Urothelium cell line (cell line): ENCODE data around the gene EEF1G.
A peak's percentile ranks its signal among the peaks of the same experiment; 100 is the strongest.
"Not testable (repeated sequence)": the region's sequence is repeated elsewhere in the genome, so short reads cannot be mapped to it uniquely, and the experiment has no call there.

Experiments used
- DNase-seq: peaks from one replicate; pipeline ENCODE4 v3.0.0; 2011; ENCODE audit warnings: low spot score, mixed read lengths
- FAIRE-seq: peaks from 2 replicates; lab custom pipeline; 2011; peaks lifted over from hg19 to GRCh38; lab: Jason Lieb, UNC

Gene EEF1G

DNA sequence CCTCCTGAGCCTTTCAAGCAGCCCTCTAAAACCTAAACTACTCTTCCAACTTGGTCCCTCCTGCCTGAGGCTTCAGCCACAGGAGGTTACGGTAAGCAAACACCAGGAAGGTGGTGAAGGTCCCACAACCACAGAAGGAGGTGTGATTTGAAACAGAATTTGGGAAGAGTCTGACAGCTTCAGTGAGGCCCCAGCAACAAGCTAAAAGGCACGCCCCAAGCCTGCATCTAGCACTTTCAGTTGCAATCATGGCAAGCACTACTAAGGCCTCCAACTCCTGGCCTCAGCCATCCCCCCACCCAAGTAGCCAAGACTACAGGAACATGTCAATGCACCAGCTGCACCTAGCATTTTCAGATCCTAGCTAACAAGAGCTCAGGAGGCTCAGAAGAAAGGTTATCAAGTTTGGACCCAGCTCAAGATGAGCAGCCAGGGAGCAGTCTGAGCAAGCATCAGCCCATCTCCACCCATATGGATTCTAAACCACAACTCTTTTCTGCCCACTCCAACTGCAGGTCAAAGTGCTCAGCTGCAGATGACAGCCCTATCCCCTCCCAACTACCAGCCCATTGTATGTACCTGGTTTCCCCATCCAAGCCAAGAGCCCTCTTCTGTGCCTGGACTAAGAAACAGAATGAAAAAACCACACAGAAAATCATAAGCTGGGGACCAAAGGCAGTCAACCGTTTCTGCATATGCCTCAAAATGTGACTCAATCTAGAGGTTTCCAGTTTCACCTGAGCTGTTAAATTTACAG is 16.6 kb downstream of the EEF1G start:
- no peak for DNase-seq
- FAIRE-seq, result no peak

DNA sequence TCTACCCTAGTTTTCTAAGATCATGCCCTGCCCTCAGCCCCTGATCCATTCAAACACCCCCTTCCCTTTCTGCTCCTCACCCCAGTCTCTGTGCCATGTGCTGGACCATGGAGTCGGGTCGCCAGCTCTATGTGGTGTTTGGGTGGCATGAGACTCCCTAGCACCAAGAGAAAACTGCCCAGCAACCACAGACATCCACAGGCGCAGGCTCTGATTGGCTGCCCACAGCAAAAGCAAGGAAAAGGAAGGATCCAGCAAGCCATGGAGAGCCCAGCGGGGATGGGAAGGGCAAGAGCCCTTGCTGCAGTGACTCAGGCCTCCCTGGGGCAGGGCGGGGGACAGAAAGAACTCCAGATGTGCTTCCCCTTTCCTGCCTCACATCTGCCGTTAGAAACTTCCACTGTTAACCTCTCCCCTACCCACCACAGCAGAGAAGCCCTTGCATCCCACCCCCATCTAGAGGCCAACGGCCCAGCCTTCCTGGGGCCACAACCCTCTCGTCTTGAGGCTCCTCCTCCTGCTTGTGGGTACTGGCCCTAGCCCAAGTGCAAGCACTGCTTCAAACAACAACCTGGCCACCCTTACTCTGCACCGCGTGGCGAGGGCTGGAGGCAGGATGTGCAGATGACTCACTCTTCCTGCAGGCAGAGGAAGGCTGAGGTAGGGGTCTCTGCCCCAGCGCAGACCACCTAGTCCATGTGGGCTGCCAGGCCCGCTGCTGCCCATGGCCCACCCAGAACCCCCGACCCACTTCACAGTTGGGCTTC is 17.4 kb downstream of the EEF1G start:
- peak; percentile 9 for FAIRE-seq
- DNase-seq, result peak; percentile 94

DNA sequence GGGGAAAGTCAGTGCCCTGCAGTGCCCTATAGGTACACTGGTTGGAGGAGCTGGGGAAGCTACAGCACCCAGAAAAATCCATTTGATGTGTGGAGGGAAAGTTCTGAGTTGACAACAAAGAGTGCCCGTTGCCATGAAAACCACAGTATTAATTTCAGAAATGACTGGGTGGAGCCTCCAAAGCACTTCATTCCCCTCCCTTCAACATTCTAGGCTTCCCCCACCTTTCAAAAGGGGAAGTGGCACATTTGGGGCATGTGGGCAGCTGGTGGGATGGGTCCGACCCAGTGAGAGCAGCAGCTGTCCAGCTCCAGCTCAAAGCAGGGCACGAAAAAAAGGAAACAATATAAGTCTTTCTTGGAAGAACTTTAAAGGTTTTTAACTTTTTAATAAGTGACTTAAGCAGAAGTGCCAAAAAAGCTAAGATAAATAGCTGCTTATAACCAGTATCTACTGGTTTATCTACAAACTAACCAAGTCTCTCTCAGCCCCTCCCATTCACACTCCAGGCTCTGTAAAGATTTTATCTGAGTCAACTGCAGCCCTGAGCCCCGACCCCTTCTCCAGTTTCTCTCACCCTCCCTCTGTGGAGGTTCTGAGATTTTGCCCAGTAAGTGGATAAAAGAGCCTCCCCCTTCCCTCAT is 18.1 kb downstream of the EEF1G start:
- no peak for DNase-seq
- FAIRE-seq, result no peak

DNA sequence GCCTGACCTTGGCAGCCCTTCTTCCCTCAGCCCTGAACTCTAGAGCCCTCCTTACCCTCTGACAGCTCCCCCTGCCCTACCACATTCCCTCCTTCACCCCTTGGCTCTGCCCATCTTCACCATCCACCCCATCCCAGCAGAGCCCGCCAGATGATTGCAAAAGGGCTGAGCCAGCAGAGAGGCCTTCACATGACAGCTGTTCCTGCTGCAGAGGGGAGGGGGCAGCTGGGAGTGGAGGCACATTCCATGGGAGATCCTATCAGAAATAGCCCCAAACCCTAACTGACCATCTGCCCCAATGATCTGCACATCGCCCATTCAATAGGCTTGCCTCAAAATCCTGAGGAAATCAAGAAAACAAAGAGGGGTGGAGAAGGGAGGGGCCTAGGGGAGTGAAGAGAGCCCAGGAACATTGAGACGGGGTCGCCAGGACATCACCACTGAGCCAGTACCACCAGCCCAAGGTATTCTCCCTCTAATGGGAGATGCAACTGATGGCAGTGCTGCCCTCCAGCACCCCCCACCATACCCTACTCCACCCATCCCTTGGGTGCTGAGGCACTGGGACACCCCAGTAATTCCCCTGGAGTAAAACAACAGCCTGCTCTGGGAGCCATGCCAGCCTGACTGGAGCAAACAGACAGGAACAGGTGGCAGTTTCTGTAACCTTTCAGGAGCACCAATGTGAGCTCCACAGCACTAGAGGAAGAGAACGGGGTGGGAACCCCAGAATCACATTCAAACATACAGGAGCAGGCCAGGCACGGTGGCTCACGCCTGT is 19.1 kb downstream of the EEF1G start:
- no peak for DNase-seq
- no peak for FAIRE-seq

DNA sequence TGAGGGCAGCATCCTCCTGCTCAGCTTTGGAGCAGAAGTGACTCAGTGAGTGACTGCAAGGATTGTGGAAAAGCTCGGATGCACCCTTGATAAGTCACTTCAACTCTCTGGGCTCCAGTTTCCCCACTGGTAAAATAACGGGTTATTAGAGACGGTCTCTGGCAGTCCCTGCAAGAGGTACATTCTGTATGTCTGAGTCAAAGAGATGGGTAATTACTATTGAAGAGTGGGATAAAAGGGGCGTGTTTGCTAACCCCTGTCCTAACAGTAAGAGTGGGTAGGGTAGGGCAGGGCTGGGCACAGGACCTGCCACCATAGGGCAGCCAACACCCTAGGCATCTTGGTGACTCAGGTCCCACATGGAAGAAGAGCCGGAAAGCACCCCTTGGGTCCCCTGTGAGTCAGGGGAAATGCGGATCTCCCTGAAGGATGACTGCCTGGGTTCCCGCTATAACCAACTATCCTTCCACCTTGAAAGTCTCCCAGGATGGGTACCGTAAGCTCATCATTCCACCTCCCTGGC is 19.8 kb downstream of the EEF1G start:
- FAIRE-seq, result no peak
- no peak for DNase-seq

DNA sequence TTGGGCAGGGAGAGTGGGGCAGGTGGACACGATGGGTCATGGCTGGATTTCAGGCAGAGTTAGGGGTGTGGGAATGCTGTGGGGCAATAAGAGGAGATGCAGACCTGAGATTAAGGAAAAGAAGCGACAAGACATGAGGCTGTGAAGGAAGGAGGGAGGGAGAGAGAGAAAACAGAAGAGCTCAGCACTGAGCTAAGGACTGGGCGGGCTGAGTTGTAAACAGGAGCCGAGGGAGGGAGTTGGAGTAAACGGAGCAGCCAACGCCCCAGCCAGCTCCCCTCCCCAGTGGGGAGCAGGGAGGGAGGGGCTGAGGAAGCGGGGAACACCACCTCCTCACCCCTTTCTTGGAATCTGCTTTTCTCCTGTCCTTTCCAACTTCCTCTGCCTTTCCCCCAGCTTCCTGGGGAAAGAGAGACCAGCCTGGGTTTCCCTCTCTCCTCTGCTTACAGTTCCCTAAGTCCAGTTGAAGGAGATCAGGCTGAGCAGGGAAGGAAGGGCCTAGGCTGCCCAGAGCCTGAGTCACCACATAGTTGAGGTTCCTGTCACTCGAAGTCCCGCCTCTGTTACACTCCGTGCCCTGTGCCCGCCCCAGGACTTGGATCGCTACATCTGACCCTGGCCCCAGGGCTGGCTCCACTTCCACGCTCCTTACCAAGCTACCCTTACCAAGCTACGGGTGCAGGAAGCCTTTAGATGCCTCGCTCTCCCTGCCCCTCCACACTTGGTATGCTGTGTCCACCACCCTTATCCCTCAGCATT is 20.4 kb downstream of the EEF1G start:
- no peak for FAIRE-seq
- DNase-seq, result peak; percentile 88

DNA sequence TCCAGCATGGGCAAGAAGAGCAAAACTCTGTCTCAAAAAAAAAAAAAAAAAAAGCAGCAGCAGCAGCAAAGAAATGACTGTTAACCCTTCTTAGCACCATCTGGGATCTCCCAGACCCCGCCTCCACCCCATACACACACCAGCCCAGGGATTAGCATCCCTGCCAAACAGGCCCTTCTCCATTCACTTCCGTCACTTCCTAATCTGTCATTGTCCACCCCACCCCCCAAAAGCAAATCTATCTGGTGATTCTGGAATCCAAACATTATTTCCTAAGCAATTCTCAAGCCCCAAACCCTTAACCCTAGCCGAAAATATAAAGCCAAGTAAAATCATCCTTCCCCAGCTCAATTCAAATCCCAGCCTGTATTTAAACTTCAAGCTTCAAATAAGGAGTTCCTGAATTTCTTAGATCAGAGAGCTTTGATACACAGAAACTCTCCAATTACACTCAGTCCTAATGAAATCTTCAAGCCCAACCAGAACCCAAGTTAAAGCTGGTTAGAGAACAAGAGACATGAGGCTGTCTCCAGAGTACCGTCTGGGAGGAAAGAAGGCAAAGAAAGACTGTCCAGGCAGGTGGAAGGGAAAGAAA is 21.1 kb downstream of the EEF1G start:
- FAIRE-seq (no peak), DNase-seq (no peak)

DNA sequence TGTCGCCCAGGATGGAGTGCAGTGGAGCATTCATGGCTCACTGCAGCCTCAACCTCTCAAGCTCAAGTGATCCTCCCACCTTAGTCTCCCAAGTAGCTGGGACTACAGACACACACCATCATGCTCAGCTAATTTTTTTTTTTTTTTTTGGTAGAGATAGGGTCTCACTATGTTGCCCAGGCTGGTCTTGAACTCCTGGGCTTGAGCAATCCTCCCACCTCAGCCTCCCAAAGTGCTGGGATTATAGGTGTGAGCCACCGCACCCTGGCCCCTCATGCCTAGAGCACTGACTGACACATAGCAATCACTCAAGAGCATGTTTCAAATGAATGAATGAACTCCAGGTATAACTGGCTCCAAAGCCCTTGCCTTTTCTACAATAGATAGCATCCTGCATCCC is 23.2 kb downstream of the EEF1G start:
- not testable (repeated sequence) for DNase-seq, FAIRE-seq

DNA sequence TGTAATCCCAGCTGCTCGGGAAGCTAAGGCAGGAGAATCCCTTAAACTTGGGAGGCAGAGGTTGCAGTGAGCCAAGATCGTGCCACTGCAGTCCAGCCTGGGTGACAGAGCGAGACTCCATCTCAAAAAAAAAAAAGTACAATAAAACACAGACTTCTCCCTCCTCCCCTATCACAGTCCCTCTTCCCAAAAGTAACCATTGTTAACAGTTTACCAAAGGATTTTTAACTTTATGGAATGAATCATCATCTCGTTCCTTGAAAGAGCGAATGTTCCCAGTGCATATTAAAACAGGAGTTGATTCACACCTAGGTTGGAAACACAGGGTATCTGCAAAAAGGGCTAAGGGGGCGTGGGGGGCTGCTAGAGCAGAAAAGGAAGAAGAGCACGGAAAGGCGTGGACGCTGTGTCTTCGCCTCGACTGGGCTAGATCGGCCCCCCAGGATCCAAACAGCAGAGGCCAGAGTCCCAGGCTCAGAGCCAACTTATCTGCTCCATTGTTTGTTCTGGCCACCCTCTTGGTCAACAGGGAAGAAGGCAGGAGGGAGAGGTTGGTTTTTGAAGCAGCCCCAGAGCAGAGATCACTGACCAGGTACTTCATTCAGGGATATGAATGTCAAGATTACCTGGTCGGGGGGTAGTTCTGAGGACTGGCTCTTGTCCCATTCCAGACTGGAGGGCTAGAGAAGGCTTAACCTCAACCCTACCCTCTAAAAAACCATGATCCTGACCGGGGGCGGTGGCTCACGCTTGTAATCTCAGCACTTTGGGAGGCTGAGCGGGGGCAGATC is 25.0 kb downstream of the EEF1G start:
- no peak for FAIRE-seq

DNA sequence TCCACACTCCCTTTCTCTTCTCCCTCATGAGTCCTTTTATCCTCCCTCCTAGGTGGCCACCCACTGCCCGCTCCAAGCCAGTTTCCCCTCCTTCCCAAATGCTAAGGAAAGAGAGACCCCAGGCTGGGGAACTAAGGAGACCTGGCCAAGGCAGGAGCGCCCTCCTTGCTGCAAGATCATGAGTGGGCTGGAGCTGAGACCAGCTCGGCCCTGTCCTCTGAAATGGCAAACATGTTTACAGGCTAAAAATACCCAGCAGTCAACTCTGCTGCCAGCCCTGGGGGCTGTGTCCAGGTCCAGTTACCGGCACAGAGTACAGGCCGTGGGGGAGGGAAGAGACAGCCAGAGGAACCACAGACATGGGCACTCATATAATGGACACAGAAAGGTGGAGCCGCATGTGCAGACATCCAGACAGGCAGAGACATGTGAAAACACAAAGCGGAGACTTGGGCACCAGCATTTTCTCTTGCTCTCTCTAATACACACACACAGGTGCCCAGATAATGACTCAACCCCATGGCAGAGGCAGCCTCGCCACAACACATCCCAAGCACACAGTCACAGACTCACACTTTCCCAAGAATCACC is 25.9 kb downstream of the EEF1G start:
- no peak for FAIRE-seq
- DNase-seq, result no peak

More for the DNA sequence above, 25.0 kb downstream of the EEF1G start:
- no peak for DNase-seq

DNA sequence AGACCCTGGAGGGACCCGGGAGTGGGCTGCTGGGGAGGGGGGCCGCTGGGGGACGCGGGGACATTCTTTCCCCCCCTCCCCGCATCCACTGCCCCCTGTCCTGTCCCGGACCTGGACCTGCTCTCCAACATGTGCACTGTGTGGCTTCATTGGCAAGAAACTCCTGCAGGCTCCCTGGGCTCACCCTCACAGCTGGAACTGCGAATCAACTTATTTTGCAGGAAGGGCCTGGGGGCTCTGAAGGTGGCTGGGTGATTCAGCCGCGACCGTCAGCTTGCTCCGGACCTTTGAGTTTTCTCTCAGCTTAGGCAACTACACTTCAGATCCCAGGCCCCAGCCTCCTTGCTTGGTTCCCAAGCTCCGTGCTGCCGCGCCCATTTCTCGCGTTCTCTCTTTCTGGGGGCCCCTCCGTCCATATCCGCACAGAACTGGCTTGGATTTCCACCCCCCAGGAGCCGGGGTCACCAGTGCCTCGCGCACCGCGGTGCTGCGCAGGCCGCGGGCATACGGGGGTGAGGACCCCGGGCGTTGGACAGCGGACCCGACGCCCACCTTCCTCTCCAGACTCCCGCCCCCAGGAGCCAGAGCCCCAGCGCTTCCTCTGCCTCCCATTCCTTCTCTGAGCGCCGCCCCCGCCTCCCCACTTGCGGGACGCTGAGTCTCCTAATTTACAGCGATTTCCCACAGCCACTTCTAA is 26.6 kb downstream of the EEF1G start:
- DNase-seq (no peak), FAIRE-seq (no peak)

DNA sequence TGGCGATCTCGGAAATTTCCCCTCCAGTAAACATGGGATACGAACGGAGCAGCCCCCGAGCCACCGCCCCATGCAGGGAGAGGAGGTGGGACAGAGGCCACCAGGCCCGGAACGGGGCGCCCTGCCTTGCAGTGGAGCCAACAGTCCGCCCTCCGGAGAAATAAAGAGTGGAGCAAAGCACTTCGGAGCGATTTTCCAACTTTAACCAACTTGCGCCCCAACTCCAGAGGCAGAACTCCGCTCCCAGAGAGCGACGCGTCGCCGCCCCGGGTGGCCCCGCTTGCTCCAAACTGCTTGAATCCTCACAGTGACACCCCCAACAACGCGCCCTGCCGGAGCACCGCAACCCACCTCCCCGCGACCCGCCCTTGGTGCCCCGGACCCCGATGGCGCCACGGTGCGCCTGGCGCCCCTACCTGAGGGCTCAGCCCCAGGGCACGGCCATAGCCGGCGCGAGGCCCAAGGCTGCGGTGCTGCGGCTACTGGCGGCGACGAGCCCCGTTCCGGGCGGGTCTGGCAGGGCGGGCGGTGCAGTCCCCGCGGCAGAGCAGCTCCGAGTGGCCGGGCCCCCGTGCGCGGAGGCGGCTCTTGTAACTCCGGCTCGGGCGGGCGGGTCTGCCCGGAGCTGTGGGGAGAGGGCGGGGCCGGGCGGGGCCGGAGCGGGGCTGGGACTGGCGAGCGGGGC is 27.3 kb downstream of the EEF1G start, which contains the start of gene AHNAK:
TSS of gene AHNAK (minus strand) at position 563 of the 685 bp plus-strand sequence. CDS start 10,708 bp downstream, outside the sequence.
- DNase-seq (peak; percentile 75), FAIRE-seq (no peak)

DNA sequence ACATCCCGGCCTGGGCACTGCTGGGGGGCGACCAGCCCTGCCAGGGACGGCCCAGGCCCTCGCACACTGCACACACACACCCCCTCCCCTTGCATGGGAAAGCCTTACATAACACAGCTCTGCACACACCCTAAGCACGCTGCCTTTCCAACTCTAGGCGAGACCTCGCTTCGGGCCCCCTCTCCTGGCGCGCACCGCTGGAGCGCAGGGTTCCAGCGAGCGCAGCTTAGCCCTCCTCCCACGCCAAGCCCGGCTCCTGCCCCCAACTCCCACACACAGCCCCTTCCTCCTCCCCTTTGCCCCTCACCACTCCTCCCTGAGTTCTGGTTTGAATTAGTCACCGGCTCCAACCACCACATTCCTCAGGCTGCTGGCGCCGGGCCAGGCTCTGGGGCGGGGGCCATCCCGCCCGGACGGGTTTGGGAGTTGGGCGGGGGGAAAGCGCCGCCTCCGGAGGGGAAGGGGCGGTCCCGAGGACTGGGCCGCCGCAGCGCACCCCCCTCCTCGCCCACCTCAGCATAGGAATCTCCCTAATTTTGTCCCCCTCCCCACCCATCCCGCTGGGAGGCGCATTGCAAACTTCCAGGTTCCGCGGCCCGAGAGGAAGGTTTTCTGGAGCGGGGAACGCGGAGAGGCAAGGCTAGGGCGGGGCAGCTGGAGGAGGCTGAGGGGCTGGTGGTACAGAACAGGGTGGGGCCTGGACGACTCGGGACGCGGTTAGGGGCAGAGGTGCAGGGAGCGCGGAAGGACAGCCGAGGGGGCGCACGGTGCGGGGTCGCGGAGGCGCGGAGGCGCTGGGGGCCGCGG is 28.1 kb downstream of the EEF1G start:
- DNase-seq (peak; percentile 94), FAIRE-seq (peak; percentile 79)

DNA sequence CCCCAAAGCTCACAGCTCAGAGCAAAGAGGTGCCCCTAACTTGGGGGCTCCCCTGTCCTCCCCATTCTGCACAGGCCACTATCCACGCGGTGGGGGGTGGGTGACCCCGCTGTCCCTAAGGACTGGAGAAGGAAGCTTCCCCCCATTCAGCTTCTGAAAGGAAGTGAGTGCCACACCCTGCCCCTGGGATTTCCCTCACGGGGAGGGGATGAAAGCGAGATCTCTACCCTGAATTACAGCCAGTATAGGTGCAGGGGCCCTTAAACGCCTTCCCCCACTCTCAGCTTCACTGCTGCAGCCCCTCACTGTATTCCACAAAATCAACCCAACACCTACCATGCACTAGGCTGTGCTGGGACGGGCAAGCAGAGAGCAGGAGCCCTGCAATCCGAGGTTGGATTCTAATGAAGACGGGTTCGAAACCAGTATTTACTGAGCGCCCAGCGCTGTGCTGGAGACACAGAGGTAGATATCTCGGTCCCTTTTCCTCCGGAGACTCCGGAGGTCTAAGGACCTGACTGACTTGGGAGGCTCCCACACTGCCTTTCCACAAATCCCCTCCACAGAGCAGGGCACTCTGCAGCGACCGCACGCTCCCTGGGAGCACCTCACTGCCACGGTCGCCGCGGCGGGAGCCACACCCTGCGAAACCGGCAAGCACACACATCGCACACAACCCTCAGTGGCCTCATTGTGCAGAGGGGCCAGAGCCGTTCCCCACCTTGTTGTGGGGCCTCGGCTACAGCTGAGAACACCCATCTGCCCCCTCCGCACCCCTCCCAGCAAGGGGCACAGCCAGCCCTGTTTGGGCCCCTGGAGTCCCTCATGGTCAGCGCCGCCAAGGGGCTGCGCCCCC is 28.9 kb downstream of the EEF1G start:
- FAIRE-seq (no peak), DNase-seq (no peak)

DNA sequence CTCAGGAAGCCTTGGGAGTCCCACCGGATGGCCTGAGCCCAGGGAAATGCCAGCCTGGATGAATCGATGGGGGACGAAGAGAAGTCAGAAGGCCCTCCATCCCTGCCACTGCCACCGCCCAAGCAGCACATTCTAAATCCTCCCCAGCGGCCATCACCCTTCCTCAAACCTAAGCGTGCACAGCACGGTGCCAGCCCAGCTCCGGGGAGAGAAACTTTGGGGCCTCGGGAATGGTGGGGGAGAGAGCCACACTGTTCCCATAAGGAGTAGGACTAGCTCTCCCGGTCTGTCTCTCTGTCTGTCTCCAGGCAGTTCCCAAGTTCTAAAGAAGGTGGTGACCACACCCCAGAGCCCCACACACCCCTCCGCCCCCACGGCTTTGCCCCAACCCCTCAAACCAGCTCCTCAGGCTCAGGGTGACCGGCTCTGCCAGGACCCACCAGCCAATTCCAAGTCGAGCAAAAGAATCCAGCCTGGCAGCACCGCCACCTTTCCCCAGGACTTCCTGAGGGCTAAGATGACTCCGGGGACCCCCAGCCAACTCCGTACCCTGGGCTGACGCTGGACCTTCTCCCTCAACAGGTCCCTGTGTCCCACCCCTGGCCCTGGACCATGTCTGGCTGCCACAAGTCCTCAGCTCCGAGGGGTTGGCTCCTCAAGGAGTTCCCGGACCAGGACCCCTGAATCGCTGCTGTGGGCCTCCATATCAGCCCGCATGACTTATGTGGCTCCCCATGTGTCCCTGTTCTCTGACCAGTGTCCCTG is 29.8 kb downstream of the EEF1G start:
- FAIRE-seq (no peak), DNase-seq (no peak)
